Trophoblast cell (in vitro differentiated cells and primary cell): ENCODE data around the gene COL13A1.

Experiments used
- DNase-seq, 2 donors: peaks; one replicate each; pipeline ENCODE4 v3.0.0-alpha.2; 2016
- H2AFZ ChIP-seq: 2 replicates; pipeline ENCODE4 v1.6.1; 2013; ENCODE audit warnings: low read length, moderate library complexity, mild to moderate bottlenecking; ENCODE audit not compliant: insufficient read depth, poor library complexity
- H2AK5ac ChIP-seq: 2 replicates; pipeline ENCODE4 v1.6.1; 2013; ENCODE audit warnings: mild to moderate bottlenecking, low read length
- H2BK120ac ChIP-seq: 2 replicates; pipeline ENCODE4 v1.6.1; 2013; ENCODE audit warnings: low read length, mild to moderate bottlenecking, moderate library complexity; ENCODE audit not compliant: insufficient read depth, poor library complexity
- H2BK12ac ChIP-seq: 2 replicates; pipeline ENCODE4 v1.6.1; 2013; ENCODE audit warnings: mild to moderate bottlenecking, low read length, moderate library complexity
- H2BK5ac ChIP-seq: 2 replicates; pipeline ENCODE4 v1.6.1; 2013; ENCODE audit warnings: low read length, low read depth, moderate library complexity, mild to moderate bottlenecking; ENCODE audit not compliant: poor library complexity
- H3K14ac ChIP-seq: 2 replicates; pipeline ENCODE4 v1.6.1; 2013; ENCODE audit warnings: mild to moderate bottlenecking, low read length
- H3K18ac ChIP-seq: 2 replicates; pipeline ENCODE4 v1.6.1; 2013; ENCODE audit warnings: mild to moderate bottlenecking, low read length
- H3K23ac ChIP-seq: 2 replicates; pipeline ENCODE4 v1.6.1; 2013; ENCODE audit warnings: low read length
- H3K27ac ChIP-seq: 2 replicates; pipeline ENCODE4 v1.5.1; 2013; ENCODE audit warnings: low read depth, mild to moderate bottlenecking, inconsistent platforms, low read length, moderate library complexity
- H3K27me3 ChIP-seq: 2 replicates; pipeline ENCODE4 v1.6.1; 2013; ENCODE audit warnings: inconsistent platforms, mild to moderate bottlenecking, low read length, moderate library complexity; ENCODE audit not compliant: insufficient read depth
- H3K36me3 ChIP-seq, 2 experiments: 1 replicate in 1 of 2; 2 replicates in 1 of 2; pipeline ENCODE4 v1.6.1; 2013; ENCODE audit warnings: low read length in 2 of 2, mild to moderate bottlenecking in 2 of 2, moderate library complexity in 1 of 2; ENCODE audit not compliant: insufficient read depth in 2 of 2, control insufficient read depth in 1 of 2
- H3K4ac ChIP-seq: 2 replicates; pipeline ENCODE4 v1.6.1; 2013; ENCODE audit warnings: low read depth, mild to moderate bottlenecking, low read length, moderate library complexity
- H3K4me1 ChIP-seq, 2 experiments: 1 replicate in 1 of 2; 2 replicates in 1 of 2; pipeline ENCODE4 v1.6.1; 2013; ENCODE audit warnings: low read length in 2 of 2, mild to moderate bottlenecking in 2 of 2, moderate library complexity in 1 of 2; ENCODE audit not compliant: insufficient read depth in 2 of 2, control insufficient read depth in 1 of 2
- H3K4me2 ChIP-seq: 2 replicates; pipeline ENCODE4 v1.6.1; 2013; ENCODE audit warnings: inconsistent platforms, mild to moderate bottlenecking, low read length, moderate library complexity
- H3K4me3 ChIP-seq: 2 replicates; pipeline ENCODE4 v1.5.1; 2013; ENCODE audit warnings: mild to moderate bottlenecking, low read depth, low read length, inconsistent platforms
- H3K79me1 ChIP-seq: one replicate; pipeline ENCODE4 v1.6.1; 2013; ENCODE audit warnings: low read length
- H3K79me2 ChIP-seq: 2 replicates; pipeline ENCODE4 v1.6.1; 2013; ENCODE audit warnings: low read length, mild to moderate bottlenecking; ENCODE audit not compliant: control insufficient read depth, insufficient read depth, poor library complexity
- H3K9ac ChIP-seq: 2 replicates; pipeline ENCODE4 v1.6.1; 2013; ENCODE audit warnings: mild to moderate bottlenecking, low read length
- H3K9me3 ChIP-seq: 2 replicates; pipeline ENCODE4 v1.6.1; 2013; ENCODE audit warnings: low read depth, mild to moderate bottlenecking, control low read depth, inconsistent platforms, low read length; ENCODE audit not compliant: insufficient read depth
- H4K12ac ChIP-seq: 2 replicates; pipeline ENCODE4 v1.6.1; 2013; ENCODE audit warnings: low read depth, mild to moderate bottlenecking, low read length, moderate library complexity
- H4K8ac ChIP-seq: 2 replicates; pipeline ENCODE4 v1.6.1; 2013; ENCODE audit warnings: low read depth, mild to moderate bottlenecking, low read length, moderate library complexity
- H4K91ac ChIP-seq: one replicate; pipeline ENCODE4 v1.6.1; 2013; ENCODE audit warnings: low read depth, mild to moderate bottlenecking, low read length, moderate library complexity
- WGBS: extraction: QIAGEN DNeasy Blood & Tissue Kit; methylation state at CpG from one replicate; pipeline ENCODE4 v1.1.7; 2013; ENCODE audit warnings: missing lambda C conversion rate; ENCODE audit not compliant: insufficient read length, insufficient coverage; ENCODE audit errors: extremely low coverage; 5-methylcytosine and 5-hydroxymethylcytosine counted together

The COL13A1 gene

DNA sequence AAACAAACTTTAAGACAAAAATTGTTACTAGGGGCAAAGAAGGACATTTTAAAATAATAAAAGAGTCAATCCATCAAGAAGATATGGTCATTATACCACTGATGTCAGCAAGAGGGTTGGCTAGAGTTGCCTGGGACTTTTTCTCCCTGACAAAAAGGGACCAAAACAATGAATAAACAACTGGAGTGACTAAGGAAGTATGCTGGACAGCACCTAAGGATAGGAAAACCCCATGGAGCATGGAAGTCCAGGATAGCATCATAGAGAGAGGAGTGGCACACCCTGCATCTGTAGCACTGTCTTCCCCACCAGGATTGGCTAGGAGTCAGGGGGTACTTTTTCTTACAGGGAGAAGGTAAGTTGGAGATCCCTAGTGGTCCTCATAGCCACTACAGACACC is 177.5 kb downstream of the COL13A1 start:
- Histone ChIP-seq H2BK5ac (no peak overlapping the region), H3K27ac (no peak overlapping the region), H3K79me1 (no peaks in the 10 kb centered on the region), H4K91ac (no peak overlapping the region), H3K36me3 (no peaks in the 10 kb centered on the region), H3K18ac (no peak overlapping the region), H2AFZ (no peak overlapping the region), H4K12ac (no peak overlapping the region), H3K14ac (no peak overlapping the region), H3K4me2 (no peak overlapping the region), H3K23ac (no peak overlapping the region), H2BK12ac (no peak overlapping the region), H3K27me3 (no peaks in the 10 kb centered on the region), H3K79me2 (no peaks in the 10 kb centered on the region), H3K4me3 (no peak overlapping the region), H2BK120ac (no peak overlapping the region), H3K9me3 (peaks cover 2% of the 10 kb centered on the region), H3K4me1 (no peaks in the 10 kb centered on the region), H2AK5ac (no peak overlapping the region), H3K9ac (no peak overlapping the region), H4K8ac (no peak overlapping the region), H3K4ac (no peak overlapping the region)
- no peak for DNase-seq

DNA sequence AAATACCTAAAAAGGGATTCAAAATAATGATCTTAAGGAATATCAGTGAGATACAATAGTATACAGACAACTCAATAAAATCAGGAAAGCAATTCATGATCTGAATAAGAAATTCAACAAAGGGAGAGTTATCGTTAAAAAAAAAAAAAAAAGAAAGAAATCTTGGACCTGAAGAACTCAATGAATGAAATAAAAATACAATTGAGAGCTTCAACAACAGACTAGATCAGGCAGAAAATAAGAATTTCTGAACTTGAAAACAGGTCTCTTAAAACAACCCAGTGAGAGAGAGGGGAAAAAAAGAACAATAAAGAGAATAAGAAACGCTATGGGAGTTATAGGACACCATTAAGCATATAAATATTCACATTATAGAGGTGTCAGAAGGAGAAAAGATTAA is 179.0 kb downstream of the COL13A1 start:
- no peaks in the 10 kb centered on the region for H3K36me3 ChIP-seq
- DNase-seq = no peak
- H2AFZ ChIP-seq = no peak overlapping the region
- no peak overlapping the region for H4K8ac ChIP-seq
- H3K27ac ChIP-seq = no peak overlapping the region
- H3K4me1 ChIP-seq = no peaks in the 10 kb centered on the region
- whole genome bisulfite sequencing = no CpG with 5 or more reads among the region's 2 CpGs
- H3K79me2 ChIP-seq = no peaks in the 10 kb centered on the region
- H2BK5ac ChIP-seq = no peak overlapping the region
- H3K14ac ChIP-seq = no peak overlapping the region
- no peak overlapping the region for H2BK120ac ChIP-seq
- H3K4ac ChIP-seq = no peak overlapping the region
- H3K4me3 ChIP-seq = no peak overlapping the region
- no peaks in the 10 kb centered on the region for H3K79me1 ChIP-seq
- H2BK12ac ChIP-seq = no peak overlapping the region
- H2AK5ac ChIP-seq = no peak overlapping the region
- H3K9me3 ChIP-seq = peaks cover 2% of the 10 kb centered on the region
- H3K18ac ChIP-seq = no peak overlapping the region
- no peak overlapping the region for H4K91ac ChIP-seq
- H3K9ac ChIP-seq = no peak overlapping the region
- H3K23ac ChIP-seq = no peak overlapping the region
- H3K4me2 ChIP-seq = no peak overlapping the region
- H4K12ac ChIP-seq = no peak overlapping the region
- no peaks in the 10 kb centered on the region for H3K27me3 ChIP-seq

DNA sequence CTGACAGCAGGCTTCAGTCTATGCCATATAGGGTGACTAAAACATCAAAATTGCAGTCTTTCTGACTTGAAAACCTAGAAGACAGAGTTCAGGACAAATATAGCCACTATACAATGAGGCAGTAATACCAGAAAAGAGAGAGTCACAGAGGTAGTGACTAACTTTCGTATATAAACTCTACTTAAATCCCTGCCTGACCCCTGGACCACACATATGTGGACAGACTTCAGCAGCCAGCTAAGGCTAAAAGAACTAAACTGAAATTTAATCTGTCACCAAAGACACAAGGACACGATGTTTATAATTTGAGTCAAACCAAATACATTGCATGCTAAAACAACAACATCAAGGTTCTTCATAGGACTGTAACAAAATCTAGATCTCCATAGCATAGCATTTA is 186.4 kb downstream of the COL13A1 start:
- Histone ChIP-seq H4K12ac (no peak overlapping the region), H3K4me2 (no peak overlapping the region), H2BK120ac (no peak overlapping the region), H2AK5ac (no peak overlapping the region), H4K91ac (no peak overlapping the region), H3K23ac (no peak overlapping the region), H3K79me1 (no peaks in the 10 kb centered on the region), H3K36me3 (no peaks in the 10 kb centered on the region), H2BK5ac (no peak overlapping the region), H3K9me3 (no peaks in the 10 kb centered on the region), H4K8ac (no peak overlapping the region), H3K27ac (no peak overlapping the region), H3K27me3 (no peaks in the 10 kb centered on the region), H3K9ac (no peak overlapping the region), H3K4me1 (no peaks in the 10 kb centered on the region), H3K14ac (no peak overlapping the region), H3K79me2 (no peaks in the 10 kb centered on the region), H2BK12ac (no peak overlapping the region), H3K4me3 (no peak overlapping the region), H3K18ac (no peak overlapping the region), H2AFZ (no peak overlapping the region), H3K4ac (no peak overlapping the region)
- no CpG with 5 or more reads among the region's 2 CpGs for WGBS
- no peak for DNase-seq

DNA sequence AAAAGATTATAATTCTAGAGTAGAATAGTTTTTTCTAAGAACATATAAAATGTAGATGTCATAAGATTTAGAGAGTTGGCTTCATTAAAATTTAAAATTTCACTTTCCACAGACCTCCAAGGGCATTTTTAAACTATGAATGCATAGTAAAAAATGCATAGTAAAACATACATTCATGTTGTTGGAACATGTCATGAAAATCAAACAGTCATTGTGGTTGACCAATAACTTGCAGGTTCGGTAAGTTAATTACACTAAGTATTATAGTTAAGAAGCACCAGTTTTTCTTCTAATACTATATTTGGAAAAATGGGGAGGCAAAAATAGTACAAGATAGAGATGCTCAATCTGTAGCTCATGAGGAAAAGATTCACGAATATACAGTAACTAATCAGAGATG is 189.4 kb downstream of the COL13A1 start:
- no peaks in the 10 kb centered on the region for H3K79me1 ChIP-seq
- H3K9me3 ChIP-seq = no peaks in the 10 kb centered on the region
- no peak overlapping the region for H3K4me2 ChIP-seq
- no peak overlapping the region for H3K18ac ChIP-seq
- H3K27me3 ChIP-seq = no peaks in the 10 kb centered on the region
- no peak overlapping the region for H3K14ac ChIP-seq
- H3K23ac ChIP-seq = no peak overlapping the region
- no peak overlapping the region for H2BK5ac ChIP-seq
- no peaks in the 10 kb centered on the region for H3K36me3 ChIP-seq
- no CpG with 5 or more reads among the region's 2 CpGs for WGBS
- no peak overlapping the region for H3K4ac ChIP-seq
- no peak overlapping the region for H3K27ac ChIP-seq
- no peak overlapping the region for H3K4me3 ChIP-seq
- H4K8ac ChIP-seq = no peak overlapping the region
- no peak for DNase-seq
- H4K91ac ChIP-seq = no peak overlapping the region
- H2BK12ac ChIP-seq = no peak overlapping the region
- no peak overlapping the region for H2BK120ac ChIP-seq
- no peak overlapping the region for H2AFZ ChIP-seq
- H2AK5ac ChIP-seq = no peak overlapping the region
- no peaks in the 10 kb centered on the region for H3K4me1 ChIP-seq
- H4K12ac ChIP-seq = no peak overlapping the region
- no peak overlapping the region for H3K9ac ChIP-seq
- H3K79me2 ChIP-seq = no peaks in the 10 kb centered on the region

DNA sequence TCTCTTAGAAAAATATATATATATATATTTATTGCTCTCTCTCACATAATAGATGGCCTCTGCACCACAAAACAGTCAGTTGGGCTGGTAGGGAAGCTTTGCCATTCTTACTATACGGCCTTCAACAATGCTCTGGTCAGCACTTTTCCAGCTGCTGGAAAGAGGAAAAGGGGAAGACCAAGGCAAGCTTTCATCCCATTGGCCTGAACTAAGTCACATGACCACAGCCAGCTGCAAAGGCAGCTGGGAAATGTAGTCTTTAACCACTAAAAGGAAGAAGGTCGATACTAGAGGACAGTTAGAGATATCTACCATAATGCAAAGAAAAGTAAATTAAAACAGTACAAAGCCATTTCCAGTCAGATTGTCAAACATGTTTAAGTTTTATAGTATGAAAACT is 192.6 kb downstream of the COL13A1 start:
- WGBS = no CpG with 5 or more reads among the region's 2 CpGs
- no peaks in the 10 kb centered on the region for H3K4me1 ChIP-seq
- no peak overlapping the region for H3K27ac ChIP-seq
- no peak overlapping the region for H2BK5ac ChIP-seq
- no peaks in the 10 kb centered on the region for H3K9me3 ChIP-seq
- no peak overlapping the region for H4K91ac ChIP-seq
- no peak overlapping the region for H3K14ac ChIP-seq
- H2AK5ac ChIP-seq = no peak overlapping the region
- peak; percentile 25 to 51 for DNase-seq
- no peak overlapping the region for H2BK12ac ChIP-seq
- no peaks in the 10 kb centered on the region for H3K27me3 ChIP-seq
- no peaks in the 10 kb centered on the region for H3K36me3 ChIP-seq
- H3K79me2 ChIP-seq = no peaks in the 10 kb centered on the region
- H3K18ac ChIP-seq = no peak overlapping the region
- no peak overlapping the region for H3K4me2 ChIP-seq
- no peak overlapping the region for H3K4ac ChIP-seq
- H4K12ac ChIP-seq = no peak overlapping the region
- H3K9ac ChIP-seq = no peak overlapping the region
- H3K4me3 ChIP-seq = no peak overlapping the region
- H3K23ac ChIP-seq = no peak overlapping the region
- no peak overlapping the region for H4K8ac ChIP-seq
- no peak overlapping the region for H2AFZ ChIP-seq
- no peaks in the 10 kb centered on the region for H3K79me1 ChIP-seq
- H2BK120ac ChIP-seq = no peak overlapping the region
